Measurements from ENCODE around the gene ABLIM1.

GRCh38 chr10:114393886-114394285, 264.2 kb downstream of the ABLIM1 start:
- TF ChIP-seq NFIC (IDR thresholded peaks at IDR 0.05; ENCODE audit: low read length) (no peak), JUN (CRISPR knock-in tag; IDR thresholded peaks at IDR 0.05) (no peak), CTCF (CRISPR knock-in tag; IDR thresholded peaks at IDR 0.05) (no peak), KAT7 (CRISPR knock-in tag; IDR thresholded peaks at IDR 0.05; ENCODE audit: borderline replicate concordance) (no peak), RAD51 (IDR thresholded peaks at IDR 0.05; ENCODE audit: borderline replicate concordance) (no peak), ZNF230 (CRISPR knock-in tag; IDR thresholded peaks at IDR 0.05) (no peak), NFIB (CRISPR knock-in tag; IDR thresholded peaks at IDR 0.05; ENCODE audit: borderline replicate concordance) (no peak)

All from HepG2 (cell line).